ENCODE measurements around the gene RNF19B. TPM values are rescaled to one million over a fixed set of nuclear protein-coding genes. Genes with fewer than 3 reads are reported as not detected.

Gene RNF19B
- total RNA-seq, 3 donors from 2014 or later (not counting 1 experiment from before 2014, with no cell fraction given): 44.2 to 110 (median 54.3) TPM

DNA sequence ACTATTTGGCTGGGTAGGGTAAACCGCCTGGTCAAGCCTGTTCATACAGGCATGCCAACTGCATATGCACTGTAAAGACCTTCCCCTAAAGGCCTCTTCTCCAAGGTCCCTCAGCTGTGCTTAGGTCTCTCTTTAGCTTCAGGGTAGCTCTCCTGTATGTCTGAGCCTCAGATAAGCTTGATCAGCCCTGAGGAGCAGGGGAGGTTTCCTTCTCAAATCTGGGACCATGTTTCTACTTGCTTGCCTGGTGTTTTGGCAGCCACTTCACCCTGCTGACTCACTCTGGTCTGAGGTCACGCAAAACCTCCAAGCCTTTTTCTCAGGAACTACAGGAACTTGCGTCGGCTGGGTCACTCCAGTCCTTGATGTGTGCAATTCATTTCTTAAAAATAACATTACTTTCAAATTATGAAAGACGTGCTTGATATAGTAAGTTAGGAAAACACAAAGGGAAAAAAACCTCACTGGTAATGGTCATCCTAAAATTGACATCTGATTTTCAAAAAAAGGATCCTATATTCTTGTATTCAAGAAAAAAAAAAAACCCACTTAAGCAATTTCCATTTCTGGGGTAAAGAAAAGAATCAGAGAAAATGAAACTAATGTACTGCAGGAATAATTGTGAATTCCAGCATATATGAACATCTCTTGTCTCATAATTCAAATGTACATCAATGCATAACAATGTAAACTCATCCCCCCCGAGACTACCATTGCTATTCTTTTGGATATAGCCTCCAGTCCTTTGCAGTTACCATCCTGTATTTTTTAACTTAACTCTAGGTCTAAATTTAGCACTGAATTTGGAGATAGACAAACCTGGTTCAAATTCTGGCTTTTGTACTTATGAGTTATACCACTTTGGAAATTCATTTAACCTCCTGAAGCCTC is 24.8 kb upstream of the RNF19B start:
- Histone ChIP-seq H3K27me3 (ENCODE audit: control insufficient read depth, insufficient read depth, low read length) (no peaks in the 10 kb centered on the region), H3K27ac (ENCODE audit: low read length) (no peak overlapping the region), H3K36me3 (ENCODE audit: control insufficient read depth, insufficient read depth, low read length) (no peaks in the 10 kb centered on the region), H3K9me3 (ENCODE audit: control insufficient read depth, insufficient read depth, low read length) (no peaks in the 10 kb centered on the region), H3K4me3 (ENCODE audit: low read length) (no peak overlapping the region), H3K4me1 (ENCODE audit: control insufficient read depth, insufficient read depth, low read length) (peaks cover 45% of the 10 kb centered on the region)
- ATAC-seq: peak; percentile 25 to 48 (median 39)
- WGBS (ENCODE audit: insufficient coverage): 48% methylated on average over 5 of the region's 6 CpGs
- TF ChIP-seq, protein P1, sequence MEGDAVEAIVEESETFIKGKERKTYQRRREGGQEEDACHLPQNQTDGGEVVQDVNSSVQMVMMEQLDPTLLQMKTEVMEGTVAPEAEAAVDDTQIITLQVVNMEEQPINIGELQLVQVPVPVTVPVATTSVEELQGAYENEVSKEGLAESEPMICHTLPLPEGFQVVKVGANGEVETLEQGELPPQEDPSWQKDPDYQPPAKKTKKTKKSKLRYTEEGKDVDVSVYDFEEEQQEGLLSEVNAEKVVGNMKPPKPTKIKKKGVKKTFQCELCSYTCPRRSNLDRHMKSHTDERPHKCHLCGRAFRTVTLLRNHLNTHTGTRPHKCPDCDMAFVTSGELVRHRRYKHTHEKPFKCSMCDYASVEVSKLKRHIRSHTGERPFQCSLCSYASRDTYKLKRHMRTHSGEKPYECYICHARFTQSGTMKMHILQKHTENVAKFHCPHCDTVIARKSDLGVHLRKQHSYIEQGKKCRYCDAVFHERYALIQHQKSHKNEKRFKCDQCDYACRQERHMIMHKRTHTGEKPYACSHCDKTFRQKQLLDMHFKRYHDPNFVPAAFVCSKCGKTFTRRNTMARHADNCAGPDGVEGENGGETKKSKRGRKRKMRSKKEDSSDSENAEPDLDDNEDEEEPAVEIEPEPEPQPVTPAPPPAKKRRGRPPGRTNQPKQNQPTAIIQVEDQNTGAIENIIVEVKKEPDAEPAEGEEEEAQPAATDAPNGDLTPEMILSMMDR (IDR thresholded peaks at IDR 0.05): no peak
- peak in 1 of 2 donors; percentile 42 for DNase-seq
- no peaks in the 10 kb centered on the region for H3K9me3 Mint-ChIP-seq
- intact Hi-C loops (cut with micrococcal nuclease): no loop called here
- peak overlapping the region in 1 of 2 donors; percentile 39 for H3K27ac Mint-ChIP-seq
- H3K4me3 Mint-ChIP-seq: no peak overlapping the region
- H3K27me3 Mint-ChIP-seq (ENCODE audit: low read depth in 2 of 2): no peaks in the 10 kb centered on the region
- no peaks in the 10 kb centered on the region for H3K36me3 Mint-ChIP-seq
- peaks cover 20% of the 10 kb centered on the region in 2 donors for H3K4me1 Mint-ChIP-seq

DNA sequence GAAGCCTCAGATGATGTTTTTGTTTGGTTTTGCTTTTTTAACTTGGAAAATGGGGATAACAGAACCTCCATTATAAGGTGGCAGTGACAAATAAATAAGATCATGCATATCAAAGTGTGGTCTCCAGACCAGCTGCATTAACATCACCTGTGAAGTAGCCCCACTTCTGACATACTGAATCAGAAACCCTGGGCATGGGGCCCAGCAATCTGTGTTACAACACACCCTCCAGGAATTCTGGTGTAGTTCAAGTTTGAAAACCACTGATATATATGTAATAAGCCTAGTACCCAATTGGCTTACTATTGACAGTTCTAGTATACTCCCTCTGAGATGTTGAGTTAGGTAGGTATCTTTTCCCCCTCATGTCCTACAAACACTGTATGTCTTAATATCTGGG is 24.1 kb upstream of the RNF19B start:
- H3K27ac Mint-ChIP-seq: peak overlapping the region in 1 of 2 donors; percentile 39
- no peaks in the 10 kb centered on the region for H3K36me3 Mint-ChIP-seq
- H3K27me3 Mint-ChIP-seq (ENCODE audit: low read depth in 2 of 2): no peaks in the 10 kb centered on the region
- no peak overlapping the region for H3K4me3 Mint-ChIP-seq
- intact Hi-C loops (cut with micrococcal nuclease): no loop called here
- DNase-seq (no peak), ATAC-seq (no peak)
- H3K36me3 ChIP-seq (ENCODE audit: control insufficient read depth, insufficient read depth, low read length): no peaks in the 10 kb centered on the region
- peaks cover 47% of the 10 kb centered on the region for H3K4me1 ChIP-seq (ENCODE audit: control insufficient read depth, insufficient read depth, low read length)
- no peaks in the 10 kb centered on the region for H3K27me3 ChIP-seq (ENCODE audit: control insufficient read depth, insufficient read depth, low read length)
- H3K9me3 Mint-ChIP-seq: no peaks in the 10 kb centered on the region
- no peaks in the 10 kb centered on the region for H3K9me3 ChIP-seq (ENCODE audit: control insufficient read depth, insufficient read depth, low read length)
- H3K4me1 Mint-ChIP-seq: peaks cover 20% of the 10 kb centered on the region in 2 donors
- H3K4me3 ChIP-seq (ENCODE audit: low read length): no peak overlapping the region
- TF ChIP-seq, protein P1 (IDR thresholded peaks at IDR 0.05): no peak
- no peak overlapping the region for H3K27ac ChIP-seq (ENCODE audit: low read length)

DNA sequence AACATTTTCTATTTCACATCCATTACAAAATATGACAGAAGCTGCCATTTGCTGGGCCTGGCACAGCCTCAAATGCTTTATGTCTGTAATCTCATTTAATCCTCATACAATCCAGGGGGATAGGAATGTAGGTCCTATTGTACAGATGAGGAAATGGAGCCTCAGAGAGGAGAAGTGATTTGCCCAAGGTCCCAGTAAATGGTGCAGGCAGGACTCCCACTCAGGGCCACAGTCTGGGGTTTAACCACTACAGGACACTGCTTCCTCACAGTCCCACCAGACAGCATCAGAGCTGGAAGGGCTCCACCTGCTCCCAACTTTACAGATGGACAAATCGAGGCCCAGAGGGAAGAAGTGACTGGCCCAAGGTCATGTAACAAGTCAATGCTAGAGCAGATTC is 20.6 kb upstream of the RNF19B start:
- DNase-seq (no peak), ATAC-seq (no peak)
- TF ChIP-seq, protein P1 (IDR thresholded peaks at IDR 0.05): no peak
- 93% methylated on average over 1 of the region's 1 CpG for WGBS (ENCODE audit: insufficient coverage)
- peaks cover 26 to 29% of the 10 kb centered on the region in 2 donors for H3K4me1 Mint-ChIP-seq
- Histone ChIP-seq H3K9me3 (ENCODE audit: control insufficient read depth, insufficient read depth, low read length) (no peaks in the 10 kb centered on the region), H3K27ac (ENCODE audit: low read length) (no peak overlapping the region), H3K36me3 (ENCODE audit: control insufficient read depth, insufficient read depth, low read length) (no peaks in the 10 kb centered on the region), H3K4me1 (ENCODE audit: control insufficient read depth, insufficient read depth, low read length) (peaks cover 38% of the 10 kb centered on the region), H3K27me3 (ENCODE audit: control insufficient read depth, insufficient read depth, low read length) (no peaks in the 10 kb centered on the region), H3K4me3 (ENCODE audit: low read length) (no peak overlapping the region)
- H3K27ac Mint-ChIP-seq: no peak overlapping the region
- no peaks in the 10 kb centered on the region for H3K9me3 Mint-ChIP-seq
- intact Hi-C loops (cut with micrococcal nuclease): no loop called here
- no peaks in the 10 kb centered on the region for H3K36me3 Mint-ChIP-seq
- H3K27me3 Mint-ChIP-seq (ENCODE audit: low read depth in 2 of 2): no peaks in the 10 kb centered on the region
- no peak overlapping the region for H3K4me3 Mint-ChIP-seq

Data from natural killer cell (primary cell).